Measurements from ENCODE around the gene UBE2D3. TPM values are rescaled to one million over a fixed set of nuclear protein-coding genes. Genes with fewer than 3 reads are reported as not detected.

UBE2D3 gene
- total and polyA plus RNA-seq, 2 experiments from 2014 or later, result 277 to 418 TPM

- TF ChIP-seq CTCF (IDR thresholded peaks at IDR 0.05; ENCODE audit: poor library complexity) (no peak), EZH2phosphoT487 (IDR thresholded peaks at IDR 0.05; ENCODE audit: low read depth, severe bottlenecking, unreplicated experiment) (no peak), EZH2 (IDR thresholded peaks at IDR 0.05; ENCODE audit: borderline replicate concordance) (no peak)
- Histone ChIP-seq H3K9me2 (replicated peaks; ENCODE audit: insufficient read depth) (no peaks in the 10 kb centered on the region), H3K4me2 (no peak overlapping the region), H3K79me2 (peaks cover 34% of the 10 kb centered on the region), H3K27ac (no peak overlapping the region), H3K27me3 (no peaks in the 10 kb centered on the region), H3K9me3 (ENCODE audit: low read depth) (no peaks in the 10 kb centered on the region), H2AFZ (no peak overlapping the region), H3K4me1 (ENCODE audit: insufficient read depth) (no peaks in the 10 kb centered on the region), H3K4me3 (no peak overlapping the region), H3K36me3 (replicated peaks; ENCODE audit: insufficient read depth, low read depth) (peaks cover 10% of the 10 kb centered on the region), H4K20me1 (ENCODE audit: insufficient read depth, poor library complexity, severe bottlenecking) (peaks cover 33% of the 10 kb centered on the region)
- WGBS (ENCODE audit: low lambda C conversion rate, missing lambda C conversion rate), result 92% methylated on average over 2 of the region's 2 CpGs
- no peak for DNase-seq (ENCODE audit: low spot score)
These were observed 32.4 kb downstream of the UBE2D3 start for GRCh38 chr4:102794999-102795398.

GRCh38 chr4:102792361-102792936, 34.9 kb downstream of the UBE2D3 start:
- peaks cover 8% of the 10 kb centered on the region for H3K36me3 ChIP-seq (replicated peaks; ENCODE audit: insufficient read depth, low read depth)

GRCh38 chr4:102791318-102791835, 36.0 kb downstream of the UBE2D3 start:
- peaks cover 13% of the 10 kb centered on the region for H3K79me2 ChIP-seq
- H3K4me1 ChIP-seq (ENCODE audit: insufficient read depth), result no peaks in the 10 kb centered on the region
- H3K9me2 ChIP-seq (replicated peaks; ENCODE audit: insufficient read depth), result no peaks in the 10 kb centered on the region
- no peak overlapping the region for H3K27ac ChIP-seq
- no peak for DNase-seq (ENCODE audit: low spot score)
- TF ChIP-seq CTCF (IDR thresholded peaks at IDR 0.05; ENCODE audit: poor library complexity) (no peak), EZH2 (IDR thresholded peaks at IDR 0.05; ENCODE audit: borderline replicate concordance) (no peak), EZH2phosphoT487 (IDR thresholded peaks at IDR 0.05; ENCODE audit: low read depth, severe bottlenecking, unreplicated experiment) (no peak)
- H3K27me3 ChIP-seq, result no peaks in the 10 kb centered on the region
- no peak overlapping the region for H2AFZ ChIP-seq
- H3K4me2 ChIP-seq, result no peak overlapping the region
- WGBS (ENCODE audit: low lambda C conversion rate, missing lambda C conversion rate), result 85% methylated on average over 7 of the region's 7 CpGs
- H3K36me3 ChIP-seq (replicated peaks; ENCODE audit: insufficient read depth, low read depth), result peaks cover 8% of the 10 kb centered on the region
- H3K9me3 ChIP-seq (ENCODE audit: low read depth), result no peaks in the 10 kb centered on the region
- H4K20me1 ChIP-seq (ENCODE audit: insufficient read depth, poor library complexity, severe bottlenecking), result peaks cover 13% of the 10 kb centered on the region
- H3K4me3 ChIP-seq, result no peak overlapping the region

More at GRCh38 chr4:102792361-102792936, 34.9 kb downstream of the UBE2D3 start:
- no peaks in the 10 kb centered on the region for H3K9me3 ChIP-seq (ENCODE audit: low read depth)
- no peak overlapping the region for H2AFZ ChIP-seq
- H3K4me1 ChIP-seq (ENCODE audit: insufficient read depth), result no peaks in the 10 kb centered on the region
- no peak overlapping the region for H3K4me2 ChIP-seq
- no peaks in the 10 kb centered on the region for H3K9me2 ChIP-seq (replicated peaks; ENCODE audit: insufficient read depth)
- no peak for DNase-seq (ENCODE audit: low spot score)
- 45% methylated on average over 2 of the region's 2 CpGs for WGBS (ENCODE audit: low lambda C conversion rate, missing lambda C conversion rate)
- peaks cover 15% of the 10 kb centered on the region for H4K20me1 ChIP-seq (ENCODE audit: insufficient read depth, poor library complexity, severe bottlenecking)
- TF ChIP-seq EZH2 (IDR thresholded peaks at IDR 0.05; ENCODE audit: borderline replicate concordance) (no peak), CTCF (IDR thresholded peaks at IDR 0.05; ENCODE audit: poor library complexity) (no peak), EZH2phosphoT487 (IDR thresholded peaks at IDR 0.05; ENCODE audit: low read depth, severe bottlenecking, unreplicated experiment) (no peak)
- no peak overlapping the region for H3K4me3 ChIP-seq
- no peak overlapping the region for H3K27ac ChIP-seq
- H3K79me2 ChIP-seq, result peaks cover 18% of the 10 kb centered on the region
- H3K27me3 ChIP-seq, result no peaks in the 10 kb centered on the region

Data from hepatocyte (in vitro differentiated cells).